GM18499 (cell line): ENCODE data around the gene CPVL.
A peak's percentile ranks its signal among the peaks of the same experiment; 100 is the strongest.
"Not testable (repeated sequence)": the region's sequence is repeated elsewhere in the genome, so short reads cannot be mapped to it uniquely, and the experiment has no call there.

Source experiments
- ATAC-seq: cut with Tn5 transposase; IDR thresholded peaks from one replicate; pipeline ENCODE4 v1.9.1; 2021; ENCODE audit warnings: moderate number of reproducible peaks; ENCODE audit not compliant: insufficient read depth, unreplicated experiment

The CPVL gene

DNA sequence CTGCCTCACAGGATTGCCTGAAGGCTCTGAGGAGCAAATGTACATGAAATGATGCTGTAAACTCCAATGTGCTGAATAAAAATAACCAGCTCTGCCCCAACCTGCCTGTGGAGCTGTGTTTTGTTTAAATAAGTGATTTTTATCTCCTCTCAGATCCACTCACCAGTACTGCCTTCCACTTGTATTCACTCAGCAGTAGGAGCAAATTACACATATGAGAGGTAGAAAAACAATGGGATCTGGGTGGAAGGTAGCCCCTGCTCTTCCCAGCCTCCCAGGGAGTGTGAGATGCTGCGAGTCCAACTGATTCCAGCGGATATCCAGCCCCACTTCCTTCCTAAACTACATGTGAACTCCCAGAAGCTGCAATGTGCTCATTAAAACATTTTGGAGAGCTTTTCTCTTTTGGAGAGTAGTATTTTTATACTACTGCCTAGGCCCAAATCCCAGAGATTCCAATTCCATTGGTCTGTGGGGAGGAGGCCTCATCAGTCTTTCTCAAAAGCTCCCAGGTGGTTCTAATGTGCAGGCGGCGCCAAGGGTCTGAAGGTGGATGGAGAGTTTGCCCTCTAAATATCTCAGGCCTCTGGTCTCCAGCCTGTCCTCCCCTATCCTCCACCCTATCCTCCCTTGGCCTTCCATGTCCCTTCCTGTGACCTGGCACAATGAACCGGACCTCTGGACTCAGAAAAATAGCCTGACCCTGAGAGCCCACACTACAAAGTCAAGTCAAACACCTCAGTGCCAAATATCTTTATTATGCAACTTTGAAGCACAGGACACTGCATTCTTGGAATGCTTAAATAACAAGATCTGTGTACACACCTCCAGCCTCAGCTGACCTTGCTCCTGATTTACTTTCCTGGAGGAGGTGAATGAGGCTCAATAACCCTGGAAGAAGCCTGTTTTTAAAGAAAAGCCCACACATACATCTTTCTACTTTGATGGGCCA, 46.2 kb downstream of the CPVL start:
- no peak for ATAC-seq

DNA sequence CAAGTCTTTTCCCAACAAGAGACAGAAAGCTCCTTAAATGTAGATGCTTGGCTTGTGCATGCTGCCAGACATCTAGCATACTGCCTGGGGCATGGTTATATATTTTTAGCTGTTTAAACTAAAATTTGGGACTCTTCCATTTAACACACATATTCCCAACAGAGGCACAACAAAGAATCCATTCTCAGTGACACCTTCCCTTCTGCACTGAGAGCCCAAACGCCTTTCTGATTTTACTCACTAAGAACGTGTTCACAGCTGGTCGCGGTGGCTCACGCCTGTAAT, 49.9 kb downstream of the CPVL start:
- no peak for ATAC-seq

DNA sequence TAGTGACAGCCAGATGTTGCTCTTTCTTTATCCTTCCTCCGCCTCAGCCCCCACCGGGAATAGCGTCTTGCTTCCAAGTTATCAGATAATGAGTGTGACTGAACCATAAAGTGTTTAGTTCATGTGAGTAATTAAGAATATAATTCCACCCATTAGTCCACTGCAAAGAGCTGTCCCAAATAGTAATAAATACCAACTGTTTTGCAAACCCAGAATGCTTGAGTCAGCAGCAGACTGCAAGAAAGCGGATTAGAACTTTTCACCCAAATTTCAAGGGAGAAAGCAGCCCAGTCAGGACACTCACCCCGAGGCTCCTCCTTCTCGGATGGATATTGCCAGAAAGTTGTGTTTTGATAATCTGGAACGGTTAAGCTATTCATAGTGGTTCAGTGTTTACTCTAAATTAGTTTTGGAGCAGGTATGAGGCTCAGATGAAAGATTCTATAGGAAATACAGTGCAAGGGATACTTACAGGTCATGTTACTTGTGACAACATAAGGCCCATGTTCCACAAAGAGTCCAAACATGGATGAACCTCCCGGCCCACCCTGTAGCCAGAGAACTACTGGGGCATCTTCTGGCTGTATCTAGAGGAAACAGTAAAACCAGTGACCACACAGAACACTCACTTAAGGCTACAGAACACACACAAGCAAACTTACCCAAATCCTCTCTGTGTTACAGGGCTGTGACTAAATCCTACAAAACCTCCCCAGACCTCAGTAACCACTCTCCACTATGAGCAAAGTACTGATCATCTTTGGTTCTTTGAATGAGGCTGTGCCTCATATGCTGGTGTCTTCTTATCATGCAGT, 50.5 kb downstream of the CPVL start:
- no peak for ATAC-seq

DNA sequence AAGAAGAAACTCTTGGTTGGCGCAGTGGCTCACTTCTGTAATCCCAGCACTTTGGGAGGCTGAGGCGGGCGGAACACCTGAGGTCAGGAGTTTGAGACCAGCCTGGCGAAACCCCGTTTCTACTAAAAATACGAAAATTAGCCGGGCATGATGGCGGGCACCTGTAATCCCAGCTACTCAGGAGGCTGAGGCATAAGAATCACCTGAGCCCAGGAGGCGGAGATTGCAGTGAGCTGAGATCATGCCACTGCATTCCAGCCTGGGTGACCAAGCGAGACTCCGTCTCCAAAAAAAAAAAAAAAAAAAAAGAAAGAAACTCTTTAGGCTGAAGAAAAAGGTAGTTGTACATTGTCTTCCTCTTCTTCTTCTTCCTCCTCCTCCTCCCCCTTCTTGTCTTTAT, 53.2 kb downstream of the CPVL start:
- not testable (repeated sequence) for ATAC-seq

DNA sequence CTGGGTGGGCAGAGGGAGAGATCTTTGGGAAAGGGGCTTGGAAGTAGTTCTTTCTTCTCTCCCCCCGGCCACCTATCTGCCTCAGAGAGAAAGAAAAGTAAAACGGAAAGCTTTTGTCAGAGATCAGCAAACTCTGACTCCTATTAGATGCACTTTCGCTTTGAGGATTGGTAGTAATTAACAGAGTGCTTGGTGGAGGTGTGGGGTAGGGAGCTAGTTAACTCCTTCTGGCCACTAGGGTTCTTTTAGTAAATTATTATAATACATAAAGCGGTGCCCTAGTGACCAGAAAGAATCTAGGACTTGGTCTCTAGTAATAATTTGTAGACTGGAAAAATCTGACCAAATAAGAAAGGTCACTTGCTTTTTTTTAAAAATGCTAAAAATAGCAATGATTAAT, 54.6 kb downstream of the CPVL start:
- peak; percentile 98 for ATAC-seq

DNA sequence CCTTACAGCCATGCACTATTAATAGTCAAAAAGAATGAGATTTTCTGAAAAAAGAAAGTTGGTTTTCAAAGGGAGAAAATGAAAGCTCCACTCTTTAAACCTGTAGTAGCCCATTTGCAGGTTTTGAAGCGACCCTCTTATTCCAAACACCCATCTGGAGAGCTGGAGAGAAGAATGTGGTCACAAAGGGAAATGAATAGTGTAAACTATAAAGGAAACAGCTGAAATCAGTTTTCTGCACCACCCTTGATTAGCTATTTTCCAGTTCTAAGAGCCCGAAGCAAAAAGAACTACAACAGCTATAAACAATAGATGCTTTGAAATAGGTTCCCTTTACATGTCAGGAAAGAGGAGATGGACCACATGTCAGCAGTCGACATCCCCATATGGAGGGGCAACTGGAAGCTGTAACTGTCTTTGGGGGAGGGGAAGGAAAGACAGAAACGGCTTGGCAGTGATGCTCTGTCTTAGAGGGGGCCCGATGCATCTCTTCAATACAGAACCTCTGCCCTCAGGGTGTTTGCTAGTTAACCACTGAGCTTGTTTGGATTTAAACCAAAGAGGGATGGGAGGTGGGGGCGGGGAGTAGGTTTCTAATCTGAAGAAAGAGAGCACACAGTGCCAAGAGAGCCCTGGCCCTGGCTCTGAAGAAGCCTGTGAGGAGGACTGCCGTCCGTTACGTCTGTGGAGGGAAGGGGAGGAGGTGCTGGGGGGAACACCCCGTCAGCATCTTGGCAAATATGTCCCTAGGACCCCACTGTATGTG, 55.3 kb downstream of the CPVL start:
- peak; percentile 5 for ATAC-seq

DNA sequence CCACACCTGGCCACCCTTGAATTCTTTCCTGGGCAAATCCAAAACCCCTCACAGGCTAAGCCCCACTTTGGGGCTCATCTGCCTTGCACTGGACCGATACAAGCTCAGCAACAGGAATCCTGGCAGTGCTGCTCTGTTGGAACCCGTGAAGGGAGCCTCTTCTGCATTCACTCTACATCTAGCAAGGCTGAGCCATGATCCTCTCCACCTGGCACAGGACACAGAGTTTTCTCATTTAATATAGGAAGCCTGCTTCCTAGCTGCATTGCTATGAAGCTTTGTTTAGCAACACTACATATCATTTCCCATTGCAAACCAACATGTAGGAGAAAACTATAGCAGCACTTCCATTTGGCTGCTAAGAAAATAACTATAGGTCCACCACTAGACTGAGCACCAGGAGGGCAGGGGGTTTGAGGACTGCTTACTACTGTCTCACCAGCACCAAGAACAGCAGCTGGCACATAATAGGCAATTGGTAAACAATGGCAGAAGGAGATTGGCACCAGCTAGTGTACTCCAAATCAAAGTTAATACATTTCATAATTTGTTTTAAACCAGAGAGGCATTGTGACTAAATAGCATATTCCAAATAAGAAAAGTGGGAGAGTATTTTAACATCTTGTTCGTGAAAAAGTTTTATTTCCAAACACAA, 56.1 kb downstream of the CPVL start:
- ATAC-seq = no peak

DNA sequence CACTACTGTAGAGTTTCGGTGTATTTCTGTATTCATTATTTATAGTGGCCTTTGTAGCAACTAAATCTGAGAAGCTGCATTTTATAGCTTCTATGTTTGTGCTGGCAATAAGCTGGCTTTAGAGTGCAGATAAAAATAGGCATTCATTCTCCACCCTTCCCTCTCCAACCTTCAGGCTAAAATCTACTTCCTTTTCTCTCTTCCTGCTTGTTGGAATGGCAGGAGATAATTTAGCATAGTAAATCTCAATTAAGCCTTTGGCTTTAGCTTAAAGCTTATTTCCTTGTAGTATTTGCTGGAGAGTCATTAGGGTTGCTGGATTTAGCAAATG, 58.5 kb downstream of the CPVL start:
- no peak for ATAC-seq

DNA sequence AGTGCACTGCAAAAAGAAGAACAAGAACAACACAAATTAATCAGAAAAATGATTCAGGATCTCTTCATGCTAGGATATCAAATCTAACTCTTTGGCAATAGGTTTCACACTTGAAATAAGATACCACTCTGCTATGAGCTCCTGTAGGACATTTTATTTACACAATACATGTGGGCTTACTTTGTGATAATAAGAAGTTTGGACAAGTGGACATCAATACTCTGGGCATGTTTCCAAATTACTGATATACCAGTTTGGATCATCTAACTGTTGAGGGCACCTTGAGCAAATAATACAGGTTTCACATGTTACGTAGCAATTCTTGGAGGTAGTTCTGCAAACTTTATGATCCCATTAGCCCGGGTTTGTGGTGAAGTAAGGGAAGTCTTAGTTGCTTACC, 59.8 kb downstream of the CPVL start:
- no peak for ATAC-seq

DNA sequence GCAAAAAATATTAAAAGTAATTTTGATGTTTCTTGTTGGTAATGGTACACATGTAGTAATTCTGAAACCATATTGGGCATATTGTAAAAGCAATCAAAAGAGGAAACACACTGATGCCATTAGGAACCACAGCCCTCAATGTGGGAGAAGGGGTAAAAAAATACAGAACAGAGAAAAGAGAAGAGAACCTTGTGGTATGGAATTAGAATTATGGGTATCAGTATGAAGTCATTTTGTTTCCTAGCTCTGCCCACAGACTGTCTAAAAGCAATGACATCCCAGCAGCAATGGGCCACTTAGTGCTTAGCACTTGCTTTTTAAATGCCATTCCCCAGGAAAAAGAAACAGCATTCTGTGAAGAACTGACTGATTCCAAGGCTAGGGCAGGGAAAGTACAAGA, 61.5 kb downstream of the CPVL start:
- ATAC-seq = peak; percentile 87

DNA sequence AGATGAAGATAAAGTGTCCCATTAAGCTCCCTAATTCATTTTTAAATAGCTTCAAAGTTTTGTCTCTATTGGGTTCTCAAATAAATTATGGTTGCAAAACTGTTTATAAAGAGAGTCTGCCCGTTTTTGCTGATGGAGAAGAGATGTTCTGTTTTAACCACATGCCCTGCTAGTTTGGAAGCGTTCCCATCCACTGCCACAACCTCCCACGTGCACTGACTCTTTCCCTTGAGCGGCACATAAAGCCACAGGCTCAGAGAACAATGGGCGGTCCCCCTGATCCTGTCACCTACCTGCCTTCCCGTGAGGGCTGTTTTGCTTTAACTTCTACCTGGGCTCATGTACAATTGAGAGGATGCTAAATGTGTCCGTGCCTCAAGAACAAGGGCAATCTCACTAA, 65.5 kb downstream of the CPVL start:
- no peak for ATAC-seq

DNA sequence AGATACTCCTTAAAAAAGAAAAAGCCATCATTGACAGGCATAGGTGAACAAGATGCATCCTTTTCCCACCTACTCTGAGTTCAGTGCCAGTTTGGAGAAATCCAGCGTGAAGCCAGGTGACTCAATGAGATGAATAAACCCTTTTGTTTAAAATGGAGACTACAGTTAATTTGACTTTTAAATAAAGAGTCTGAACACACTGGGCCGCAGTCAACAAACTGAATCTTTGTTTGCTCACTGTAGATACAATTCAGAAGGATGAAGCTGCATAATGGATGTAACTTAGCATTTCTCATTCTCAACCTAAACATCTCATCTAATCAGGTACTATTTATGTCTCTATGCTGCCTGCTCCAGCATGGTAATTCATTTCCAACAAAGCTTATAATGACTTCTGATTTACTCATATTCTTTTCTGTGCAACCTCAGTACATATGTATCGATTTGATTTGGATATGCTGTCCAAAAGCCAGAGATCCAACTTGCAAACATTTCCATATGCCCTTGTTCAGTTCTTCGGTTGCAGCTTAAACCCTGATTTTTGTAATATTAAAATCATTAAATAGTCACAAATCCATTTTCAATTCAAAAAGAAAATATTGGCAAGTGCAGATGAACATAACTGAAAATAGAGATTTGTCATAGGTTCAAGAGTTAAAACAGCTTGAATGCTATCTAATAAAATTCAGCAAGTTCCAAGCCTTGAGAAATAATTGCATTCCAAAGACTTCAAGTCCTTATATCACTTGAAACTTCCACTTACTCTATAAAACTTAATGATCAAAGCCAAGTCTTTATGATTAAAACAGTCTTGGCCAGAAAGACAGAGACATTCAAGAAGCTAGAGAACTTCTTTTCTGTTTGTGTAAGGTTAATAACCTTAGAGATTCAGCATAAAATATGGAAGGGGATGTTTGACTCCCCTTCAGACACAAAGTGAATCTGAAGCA, 67.8 kb downstream of the CPVL start:
- no peak for ATAC-seq

DNA sequence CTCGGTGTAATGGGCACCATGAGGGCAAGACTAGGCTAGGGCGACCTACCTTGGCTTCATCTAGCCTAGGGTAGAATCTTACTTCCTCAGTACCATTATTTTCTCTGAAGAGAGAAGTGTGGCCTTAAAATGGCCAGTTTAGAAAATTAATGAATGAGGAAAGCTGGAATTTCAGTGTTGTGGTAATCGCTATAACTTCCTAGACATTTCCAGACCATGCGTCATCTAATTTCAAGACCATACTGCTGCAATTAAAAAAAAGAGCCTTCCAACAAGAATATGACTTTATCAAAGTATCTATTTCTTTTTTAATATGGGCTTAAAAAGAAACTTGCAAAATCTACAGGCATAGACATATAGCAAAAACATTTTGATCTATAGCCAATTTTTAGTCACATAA, 68.5 kb downstream of the CPVL start:
- no peak for ATAC-seq

DNA sequence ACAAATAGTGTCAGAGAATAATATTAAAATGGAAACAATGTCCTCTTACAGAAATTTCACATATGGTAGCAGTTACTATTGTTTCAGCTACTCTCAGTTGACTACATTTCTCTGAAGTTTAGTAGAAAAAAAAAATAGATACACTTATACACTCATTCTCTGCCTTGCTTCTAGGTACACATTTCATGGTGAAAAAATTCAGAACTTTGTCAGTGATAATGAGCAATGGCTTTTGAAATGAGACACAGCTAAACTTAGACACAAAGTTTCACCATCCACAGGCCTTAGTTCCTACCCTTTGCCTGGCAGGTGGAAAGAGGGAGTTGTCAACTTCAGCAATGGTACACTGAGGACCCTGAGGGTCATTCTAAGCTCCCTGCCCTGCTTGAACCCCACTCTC, 69.2 kb downstream of the CPVL start:
- ATAC-seq = no peak

DNA sequence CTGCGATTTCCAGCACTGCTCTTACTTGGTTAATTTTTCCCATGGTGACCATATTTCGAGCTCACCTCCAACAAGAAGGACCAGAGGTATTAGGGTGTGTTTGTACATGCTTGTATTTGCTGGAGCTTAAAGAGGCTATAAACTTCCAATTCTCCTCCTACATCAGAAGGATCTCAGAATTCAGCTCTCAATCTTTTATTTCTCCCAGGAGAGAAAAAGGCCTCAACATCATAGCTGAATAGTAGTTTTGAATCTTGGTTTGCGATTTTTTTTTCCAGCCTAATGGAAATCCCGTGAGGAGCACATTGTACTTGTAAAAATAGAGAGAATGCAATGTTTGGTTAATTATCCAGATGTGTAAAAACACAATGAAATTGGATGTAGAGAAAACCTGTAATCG, 69.7 kb downstream of the CPVL start:
- no peak for ATAC-seq

DNA sequence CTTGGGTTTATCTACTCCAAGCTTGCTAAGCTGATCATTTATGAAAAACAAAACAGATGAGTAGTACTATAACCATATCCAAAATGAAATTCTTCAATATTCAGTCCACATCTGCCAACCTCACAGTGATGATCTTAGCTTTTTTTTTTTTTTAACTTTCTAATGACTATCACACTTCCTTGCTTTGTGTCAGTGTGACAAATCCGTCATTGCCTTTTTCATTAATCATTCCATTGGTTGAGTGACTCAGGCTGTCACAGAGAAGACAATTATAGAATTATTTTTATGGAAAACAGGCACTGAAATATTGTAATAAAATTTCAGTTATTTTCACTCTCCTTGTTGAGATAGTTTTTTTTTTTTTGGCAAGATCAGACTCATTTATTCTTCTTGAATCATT, 70.7 kb downstream of the CPVL start:
- ATAC-seq = no peak

DNA sequence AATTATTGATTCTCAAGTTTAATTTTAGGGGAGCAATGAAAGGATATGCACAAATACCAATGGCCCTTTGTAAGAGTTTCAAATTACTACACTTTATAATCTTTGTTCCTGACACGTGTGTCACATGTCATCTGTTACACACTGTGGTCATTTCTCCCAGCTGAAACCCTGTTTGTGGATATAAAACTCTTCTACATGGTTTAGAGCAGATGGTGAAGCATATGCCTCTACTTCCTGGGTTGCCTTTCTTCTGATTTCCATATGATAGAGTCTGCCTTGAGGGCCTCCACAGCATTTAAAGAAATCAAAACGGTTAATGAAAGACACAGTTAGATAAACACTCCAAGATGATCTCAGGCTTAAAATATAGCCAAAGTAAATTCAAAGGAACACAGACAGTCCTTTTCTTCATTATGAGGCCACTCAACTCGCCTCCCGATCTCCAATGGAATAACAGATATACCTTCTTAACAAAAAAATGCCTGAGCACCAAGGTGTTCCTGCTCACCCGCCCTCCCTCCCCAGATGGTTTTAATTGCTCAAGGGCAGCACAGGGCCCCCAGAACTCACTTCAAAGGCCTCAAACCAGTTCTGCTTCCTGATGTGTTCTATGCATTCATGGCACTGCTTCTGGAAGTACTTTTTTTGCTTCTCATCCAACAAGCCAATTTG, 75.0 kb downstream of the CPVL start:
- no peak for ATAC-seq

DNA sequence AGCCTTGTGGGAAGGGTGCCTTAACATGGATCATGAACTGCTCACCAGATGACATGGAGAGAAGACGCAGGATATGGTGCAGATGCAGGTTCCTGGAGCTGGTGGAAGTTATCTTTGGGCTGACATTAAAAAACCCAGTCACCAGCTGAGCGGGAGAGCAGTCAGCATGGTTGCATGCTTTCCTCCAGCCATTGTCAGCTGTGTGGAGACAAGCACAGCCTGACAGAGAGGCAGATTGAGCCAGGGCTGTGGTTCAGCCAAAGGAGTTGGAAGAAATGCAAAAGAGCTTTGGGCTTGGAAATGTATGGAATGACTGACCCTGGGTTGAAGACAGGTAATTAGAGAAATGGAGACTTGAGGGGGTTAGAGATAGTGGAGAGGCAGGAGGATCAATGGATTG, 79.7 kb downstream of the CPVL start:
- no peak for ATAC-seq
